HG03521 (cell line): ENCODE data around the gene CCDC83.

Experiments
- ATAC-seq: cut with Tn5 transposase; IDR thresholded peaks from one replicate; pipeline ENCODE4 v1.9.1; 2021; ENCODE audit warnings: mild to moderate bottlenecking, moderate library complexity; ENCODE audit not compliant: unreplicated experiment

Gene CCDC83

DNA sequence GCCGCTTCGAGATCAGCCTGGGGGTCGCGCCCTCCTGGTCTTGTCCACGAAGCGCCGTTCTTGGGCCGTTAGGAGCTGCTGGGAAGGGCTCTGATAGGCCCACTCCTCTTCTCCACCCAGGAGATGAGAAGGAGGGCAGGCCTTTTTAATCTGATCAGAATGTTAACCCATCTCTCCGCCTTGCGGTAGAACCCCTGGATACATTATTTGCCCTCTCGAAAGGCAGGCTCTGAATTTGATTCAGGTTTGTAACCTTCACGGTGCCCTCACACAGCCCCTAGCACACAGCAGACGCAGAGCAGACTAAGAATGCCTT, at the start of gene CCDC83:
TSS of gene CCDC83 (plus strand) at position 43 of the 316 bp plus-strand sequence. CDS start 9,741 bp downstream, outside the sequence.
- no peak for ATAC-seq

DNA sequence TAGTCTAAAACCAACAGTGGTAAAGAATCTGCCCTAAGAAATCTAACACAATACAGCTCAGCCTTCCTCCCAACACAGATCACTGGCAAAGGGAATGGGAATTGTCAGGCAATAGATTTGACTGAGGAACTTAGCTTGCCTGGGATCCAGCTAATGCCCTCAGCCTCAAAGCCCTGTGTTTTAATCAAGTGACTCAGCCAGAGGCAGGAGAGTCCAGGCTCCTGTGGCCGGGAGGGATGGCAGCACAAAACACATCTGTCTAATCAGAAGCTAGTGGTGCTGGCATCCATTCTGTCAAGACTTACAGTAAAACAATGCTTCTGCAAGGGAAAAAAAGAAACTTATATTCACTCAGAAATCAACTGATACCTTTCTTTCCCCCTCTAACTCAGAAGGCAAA, 49.8 kb upstream of the CCDC83 start:
- ATAC-seq = no peak

DNA sequence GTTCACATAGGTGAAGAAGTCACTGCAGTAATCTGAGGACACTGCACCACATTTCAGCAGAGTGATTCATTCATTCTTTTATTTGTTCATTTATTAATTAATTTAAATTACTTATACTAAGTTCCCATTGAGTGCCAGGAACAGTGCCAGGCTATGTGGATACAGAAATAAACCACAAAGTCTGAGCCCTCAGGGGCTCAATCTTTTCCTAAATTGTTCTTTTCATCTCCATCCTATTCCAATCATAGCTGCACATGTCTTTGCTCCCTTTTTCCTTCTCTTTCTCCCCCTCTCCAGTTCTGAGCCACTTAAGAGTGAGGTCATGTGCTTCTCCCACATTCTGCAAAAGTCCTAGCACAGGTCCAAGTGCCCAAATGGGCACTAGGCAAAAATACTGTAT, 49.2 kb upstream of the CCDC83 start:
- no peak for ATAC-seq

GRCh38 chr11:85806876-85807275, 48.3 kb upstream of the CCDC83 start:
- no peak for ATAC-seq

- ATAC-seq = peak; percentile 54
These were observed 46.0 kb upstream of the CCDC83 start for GRCh38 chr11:85809191-85809590.

- no peak for ATAC-seq
These were observed 45.3 kb upstream of the CCDC83 start for GRCh38 chr11:85809863-85810262.

DNA sequence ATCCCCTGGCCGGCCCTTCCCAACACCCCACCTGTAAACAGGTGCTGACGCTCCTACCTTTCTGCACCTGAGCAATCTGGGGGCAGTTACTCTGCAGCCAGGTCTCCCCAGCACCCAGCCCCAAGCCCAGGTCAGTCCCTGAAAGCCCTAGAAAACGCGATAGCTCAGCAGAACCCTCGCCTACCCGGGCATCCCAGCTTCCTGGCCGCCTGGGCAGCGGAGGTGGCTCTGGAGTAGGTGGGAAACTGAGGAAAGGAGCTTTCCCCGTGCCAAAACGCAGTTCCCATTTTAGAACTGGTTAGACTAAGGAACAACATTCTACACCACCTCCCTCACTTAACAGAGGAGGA, 44.7 kb upstream of the CCDC83 start:
- no peak for ATAC-seq

DNA sequence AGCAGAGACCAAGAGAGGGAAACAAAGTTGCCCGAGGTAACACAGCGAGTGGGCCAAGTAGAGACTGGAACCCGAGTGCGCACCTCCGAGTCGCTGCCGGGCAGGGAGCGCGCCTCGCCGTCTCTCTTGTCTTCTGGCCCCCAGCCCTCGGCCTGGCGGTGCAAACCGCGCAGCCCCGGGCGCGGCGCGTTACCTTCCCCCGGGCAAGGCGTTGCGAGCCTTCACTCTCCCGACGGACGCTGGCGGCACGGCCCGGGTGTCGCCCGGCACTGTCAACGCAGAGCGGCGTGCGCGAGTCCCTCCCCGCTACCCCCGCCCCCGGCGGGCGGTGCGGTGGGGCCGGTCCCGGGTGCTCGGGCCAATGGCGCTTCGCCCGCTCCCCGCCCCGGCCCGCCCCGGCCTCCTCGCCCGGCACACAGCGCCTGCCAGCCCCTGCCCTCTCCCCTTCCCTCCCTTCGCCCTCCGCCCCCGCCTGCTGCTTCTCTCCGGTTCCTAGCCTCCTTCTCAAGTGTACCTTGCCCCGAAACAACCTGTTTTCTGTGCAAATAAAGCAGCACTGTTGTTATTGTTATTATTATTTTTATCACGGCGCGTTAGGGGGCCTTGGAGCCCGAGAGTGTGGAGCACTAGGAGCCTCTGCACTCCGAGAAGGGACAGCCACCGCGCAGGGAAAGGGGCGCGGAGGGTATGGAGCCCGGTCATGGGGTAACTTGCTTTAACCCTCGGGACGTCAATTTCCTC, 44.1 kb upstream of the CCDC83 start, which contains the start of gene SYTL2:
TSS of gene SYTL2 (minus strand) at position 271 of the 741 bp plus-strand sequence. CDS start 53,416 bp downstream, outside the sequence.
- peak; percentile 80 for ATAC-seq

DNA sequence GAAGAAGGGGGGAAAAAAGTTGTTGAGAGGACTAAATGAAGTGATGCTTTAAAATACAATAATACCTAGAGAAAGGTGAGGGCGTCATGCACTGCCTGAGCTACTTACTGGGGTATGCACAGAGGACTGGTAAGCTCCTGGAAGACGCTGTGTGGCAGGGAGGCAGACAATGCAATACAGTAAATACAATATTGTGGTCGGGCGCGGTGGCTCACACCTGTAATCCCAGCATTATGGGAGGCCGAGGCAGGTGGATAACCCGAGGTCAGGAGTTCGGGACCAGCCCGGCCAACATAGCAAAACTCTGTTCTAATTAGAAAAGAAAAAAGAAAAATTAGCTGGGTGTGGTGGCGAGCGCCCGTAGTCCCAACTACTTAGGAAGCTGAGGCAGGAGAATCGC, 43.6 kb upstream of the CCDC83 start:
- ATAC-seq = no peak

DNA sequence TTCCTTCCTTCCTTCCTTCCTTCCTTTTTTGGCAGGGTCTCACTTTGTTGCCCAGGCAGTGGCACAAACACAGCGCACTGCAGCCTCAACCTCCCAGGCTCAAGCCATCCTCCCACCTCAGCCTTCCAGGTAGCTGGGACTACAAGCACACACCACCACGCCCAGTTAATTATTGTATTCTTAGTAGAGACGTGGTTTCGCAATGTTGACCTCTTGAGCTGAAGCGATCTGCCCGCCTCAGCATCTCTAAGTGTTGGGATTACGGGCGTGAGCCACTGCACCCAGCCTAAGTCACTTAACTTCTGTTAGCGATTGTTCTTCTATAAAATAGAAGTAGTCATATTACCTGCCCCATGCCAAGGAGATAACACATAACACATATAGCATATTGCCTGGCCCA, 41.5 kb upstream of the CCDC83 start:
- ATAC-seq = no peak

- ATAC-seq = no peak
These were observed 39.8 kb upstream of the CCDC83 start for GRCh38 chr11:85815186-85815931.

DNA sequence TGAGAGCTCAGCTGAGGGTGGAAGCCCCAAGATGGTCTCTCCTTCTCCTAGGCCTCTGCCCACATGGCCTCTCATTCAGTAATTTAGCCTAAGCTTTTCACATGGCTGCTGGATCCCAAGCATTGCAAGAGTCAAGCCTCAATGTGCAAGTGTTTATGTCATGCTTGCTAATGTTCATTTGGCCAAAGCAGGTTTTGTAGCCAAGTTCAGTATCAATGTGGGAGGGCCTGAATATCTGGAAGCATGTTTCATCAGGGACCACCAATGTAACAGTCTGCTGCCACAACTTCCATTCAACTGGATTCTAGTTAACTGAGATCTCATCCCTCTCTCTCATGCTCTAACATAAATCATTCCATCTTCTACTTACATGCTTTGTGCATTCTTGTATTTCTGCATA, 35.7 kb upstream of the CCDC83 start:
- ATAC-seq = no peak

GRCh38 chr11:85821636-85822035, 33.5 kb upstream of the CCDC83 start:
- ATAC-seq = no peak

DNA sequence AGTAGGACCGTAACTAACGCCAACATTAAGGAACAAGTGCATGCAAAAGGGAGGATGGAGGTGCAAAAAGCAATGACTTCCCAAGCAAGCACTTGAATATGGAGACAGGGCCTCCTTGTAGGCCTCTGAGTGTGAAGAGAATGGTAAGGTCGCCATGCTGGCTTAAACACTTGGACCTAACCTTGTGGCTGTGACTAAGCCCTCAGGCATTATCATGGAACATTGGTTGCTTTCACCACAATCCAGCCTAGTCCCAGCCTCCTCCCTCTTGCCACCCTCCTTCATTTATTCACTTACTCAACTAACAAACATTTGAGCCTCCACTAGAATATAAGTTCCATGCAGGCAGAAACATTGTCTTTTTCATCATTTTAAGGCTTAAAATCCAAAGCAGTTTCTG, 32.4 kb upstream of the CCDC83 start:
- no peak for ATAC-seq

DNA sequence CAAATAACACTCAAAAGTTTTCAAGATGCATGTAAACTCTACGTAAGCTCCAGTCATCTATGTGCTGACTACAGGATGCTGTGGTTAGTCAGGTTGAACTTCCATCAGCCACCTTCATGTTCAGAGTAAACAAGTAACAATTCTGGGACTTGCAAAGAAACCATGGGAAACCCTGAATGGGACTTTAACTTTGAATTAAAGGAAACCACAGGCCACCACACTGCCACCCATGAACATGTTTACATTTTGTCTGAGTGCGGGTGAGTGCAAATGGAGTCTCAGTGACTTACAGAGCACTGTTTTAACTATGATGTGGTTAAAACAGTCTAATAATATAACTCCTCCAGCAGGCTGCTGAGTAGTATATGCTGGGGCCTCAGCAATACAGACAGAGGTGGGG, 31.4 kb upstream of the CCDC83 start:
- ATAC-seq = no peak

GRCh38 chr11:85825616-85826015, 29.6 kb upstream of the CCDC83 start:
- no peak for ATAC-seq

DNA sequence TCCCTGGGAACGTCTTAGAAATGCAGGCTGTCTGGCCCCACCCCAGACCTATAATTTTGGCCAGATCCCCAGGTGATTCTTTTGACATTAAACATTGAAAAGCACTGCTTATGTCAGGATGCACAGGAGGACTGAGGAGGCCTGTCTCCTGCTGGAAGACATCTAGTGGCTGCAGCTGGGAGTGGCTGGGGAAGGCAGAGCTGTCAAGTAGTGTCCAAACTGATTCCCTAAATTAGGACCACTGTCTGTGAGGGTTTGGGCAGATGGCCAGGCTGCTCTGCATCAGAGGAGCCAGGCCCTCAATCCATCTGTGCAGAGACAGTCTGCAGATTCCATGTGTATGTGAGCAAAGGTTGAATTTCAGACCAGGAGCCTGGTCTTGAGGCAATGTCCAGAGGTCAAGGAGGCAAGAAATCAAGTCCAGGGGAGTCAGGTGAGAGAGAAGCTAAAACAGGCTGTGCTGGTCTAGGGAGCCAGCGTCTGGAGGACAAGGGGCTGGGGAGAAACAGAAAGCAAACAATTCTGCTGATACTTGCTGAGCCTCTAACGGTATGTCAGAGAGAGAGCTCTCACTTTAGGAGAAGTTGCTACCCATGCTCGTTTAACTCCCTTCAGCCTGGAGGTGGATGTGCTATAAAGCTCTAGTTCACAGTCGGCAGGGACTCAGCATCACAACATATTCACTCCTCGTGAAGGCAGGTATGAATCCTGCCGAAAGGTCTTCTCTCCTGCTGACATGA, 28.9 kb upstream of the CCDC83 start:
- ATAC-seq = no peak

DNA sequence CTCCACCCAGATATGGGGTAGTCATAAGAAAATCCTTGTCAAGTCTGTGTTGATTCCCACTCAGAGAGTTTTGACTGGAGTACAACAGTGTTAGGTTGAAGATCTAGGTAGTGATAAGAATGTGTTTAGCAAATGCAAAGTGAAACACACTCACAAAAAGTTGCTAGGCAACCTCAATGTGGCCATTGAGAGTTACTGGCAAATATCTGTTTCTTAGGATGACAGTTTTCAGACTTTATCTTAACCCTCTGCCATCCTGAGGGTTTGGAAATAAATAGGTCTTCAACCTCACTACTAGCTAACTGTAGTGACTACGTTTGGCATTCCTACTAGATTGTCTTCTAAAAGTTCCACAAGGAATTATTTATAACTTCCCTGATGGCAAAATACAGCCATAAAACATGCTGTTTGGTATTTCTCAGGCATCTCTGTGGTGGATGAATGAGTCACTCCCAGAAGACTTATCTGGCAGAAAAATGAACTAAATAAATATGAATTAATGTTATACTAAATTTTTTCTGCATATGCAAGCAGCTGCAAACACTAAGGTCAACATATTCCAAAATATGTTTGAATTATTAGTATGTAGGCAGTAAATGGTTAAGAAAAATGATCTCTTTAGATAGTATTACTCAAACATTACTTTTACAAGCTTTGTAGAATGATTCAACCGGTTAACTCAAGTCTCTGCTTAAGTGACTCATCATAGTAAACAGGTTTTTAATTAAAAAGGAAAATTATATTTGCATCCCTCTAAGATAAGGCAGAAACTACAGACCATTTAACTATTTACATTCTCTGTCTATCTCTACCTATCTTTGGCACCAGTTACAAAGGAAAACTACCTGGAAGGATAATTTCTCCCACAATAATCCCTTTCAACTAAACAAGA, 27.2 kb upstream of the CCDC83 start:
- no peak for ATAC-seq

DNA sequence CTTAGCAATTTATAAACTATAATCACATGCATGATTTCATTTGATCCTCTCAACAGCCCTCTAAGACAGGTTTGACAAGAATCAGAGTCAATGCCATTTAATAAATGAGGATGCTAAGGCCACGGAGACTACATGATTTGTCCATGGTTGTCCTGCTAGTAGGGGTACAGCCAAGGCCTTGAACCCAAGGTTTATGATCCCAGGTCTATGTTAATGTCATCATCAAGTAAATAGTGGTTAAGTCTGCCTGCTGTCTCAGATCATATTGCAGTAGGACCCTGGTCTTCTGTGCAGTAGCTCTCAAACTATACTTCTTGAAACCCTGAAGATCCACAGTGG, 26.6 kb upstream of the CCDC83 start:
- ATAC-seq = no peak

GRCh38 chr11:85829172-85829571, 26.0 kb upstream of the CCDC83 start:
- no peak for ATAC-seq

DNA sequence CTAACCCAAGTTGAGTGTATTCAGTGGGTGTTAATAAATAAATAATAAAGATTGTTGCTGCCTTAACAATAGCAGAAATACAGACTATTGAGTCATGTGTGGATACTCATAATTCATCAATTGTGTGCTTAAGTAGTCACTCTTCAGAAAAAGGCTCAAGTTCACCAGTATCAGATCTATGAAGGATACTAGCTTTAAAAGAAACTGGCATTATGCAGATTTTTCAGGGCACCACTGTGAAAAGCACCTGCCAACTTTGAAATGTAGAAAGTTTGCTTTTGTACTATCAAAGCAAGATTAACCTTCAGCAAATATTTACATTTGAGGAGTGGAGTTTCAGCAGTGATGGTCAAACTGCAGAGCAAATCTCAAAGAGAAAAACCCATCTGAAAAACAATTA, 24.1 kb upstream of the CCDC83 start:
- no peak for ATAC-seq
